Chondrocyte (in vitro differentiated cells): ENCODE data around the gene ARID1A. TPM values are rescaled to one million over a fixed set of nuclear protein-coding genes. Genes with fewer than 3 reads are reported as not detected.

ENCODE experiments used
- DNase-seq: peaks from one replicate; pipeline ENCODE4 v3.0.0; 2021; ENCODE audit warnings: mixed read lengths, low spot score
- H3K27ac Mint-ChIP-seq: one replicate; pipeline ENCODE4 v1.8.0; 2021; ENCODE audit warnings: mild to moderate bottlenecking, moderate library complexity, mixed read lengths; ENCODE audit not compliant: unreplicated experiment
- H3K27me3 Mint-ChIP-seq: 2 replicates; pipeline ENCODE4 v1.8.0; 2021; ENCODE audit warnings: low read depth, mixed read lengths
- H3K36me3 Mint-ChIP-seq: 2 replicates; pipeline ENCODE4 v1.8.0; 2021; ENCODE audit warnings: low read depth, mixed read lengths
- H3K4me1 Mint-ChIP-seq: 2 replicates; pipeline ENCODE4 v1.8.0; 2021; ENCODE audit warnings: low read depth, mild to moderate bottlenecking, mixed read lengths
- H3K4me3 Mint-ChIP-seq: one replicate; pipeline ENCODE4 v1.8.0; 2021; ENCODE audit warnings: mild to moderate bottlenecking, moderate library complexity, mixed read lengths; ENCODE audit not compliant: unreplicated experiment
- H3K9me3 Mint-ChIP-seq: 2 replicates; pipeline ENCODE4 v1.8.0; 2021; ENCODE audit warnings: low read depth, mixed read lengths
- total RNA-seq: library from RNA; stranded (reverse); gene quantifications from 3 replicates; pipeline ENCODE4 v1.2.1, GENCODE V29; 2021
- TF ChIP-seq, protein P1 (sequence below): fragments of 200-600 bp; sonication (generic); IDR thresholded peaks from 2 replicates; pipeline ENCODE4 v1.5.0; 2021; ENCODE audit warnings: antibody characterized with exemption, mild to moderate bottlenecking, moderate library complexity

ARID1A gene
- total RNA-seq, 1 donor from 2014 or later = 56.1 TPM

DNA sequence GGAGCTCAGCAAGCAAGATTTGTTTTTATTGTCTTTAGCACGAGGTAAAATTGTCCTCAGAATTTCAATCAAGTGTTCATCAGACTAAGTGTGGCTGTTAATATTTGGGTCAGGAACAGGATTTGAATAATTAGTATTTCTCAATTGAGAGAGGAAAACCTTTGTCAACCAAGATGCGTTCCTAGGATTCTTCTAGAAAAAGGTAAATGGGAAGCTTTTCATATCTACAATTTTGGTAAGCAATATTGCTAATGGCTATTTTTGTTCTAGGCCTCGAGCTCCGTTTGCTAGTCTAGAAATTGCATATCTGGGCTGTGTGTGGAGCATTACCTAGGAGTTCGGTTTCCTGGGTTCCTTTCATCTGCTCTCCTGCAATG, 87.8 kb downstream of the ARID1A start:
- TF ChIP-seq, protein P1, sequence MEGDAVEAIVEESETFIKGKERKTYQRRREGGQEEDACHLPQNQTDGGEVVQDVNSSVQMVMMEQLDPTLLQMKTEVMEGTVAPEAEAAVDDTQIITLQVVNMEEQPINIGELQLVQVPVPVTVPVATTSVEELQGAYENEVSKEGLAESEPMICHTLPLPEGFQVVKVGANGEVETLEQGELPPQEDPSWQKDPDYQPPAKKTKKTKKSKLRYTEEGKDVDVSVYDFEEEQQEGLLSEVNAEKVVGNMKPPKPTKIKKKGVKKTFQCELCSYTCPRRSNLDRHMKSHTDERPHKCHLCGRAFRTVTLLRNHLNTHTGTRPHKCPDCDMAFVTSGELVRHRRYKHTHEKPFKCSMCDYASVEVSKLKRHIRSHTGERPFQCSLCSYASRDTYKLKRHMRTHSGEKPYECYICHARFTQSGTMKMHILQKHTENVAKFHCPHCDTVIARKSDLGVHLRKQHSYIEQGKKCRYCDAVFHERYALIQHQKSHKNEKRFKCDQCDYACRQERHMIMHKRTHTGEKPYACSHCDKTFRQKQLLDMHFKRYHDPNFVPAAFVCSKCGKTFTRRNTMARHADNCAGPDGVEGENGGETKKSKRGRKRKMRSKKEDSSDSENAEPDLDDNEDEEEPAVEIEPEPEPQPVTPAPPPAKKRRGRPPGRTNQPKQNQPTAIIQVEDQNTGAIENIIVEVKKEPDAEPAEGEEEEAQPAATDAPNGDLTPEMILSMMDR = no peak
- Mint-ChIP-seq H3K27me3 (no peaks in the 10 kb centered on the region), H3K36me3 (peaks cover 26% of the 10 kb centered on the region), H3K4me3 (no peak overlapping the region), H3K27ac (no peak overlapping the region), H3K4me1 (peaks cover 62% of the 10 kb centered on the region), H3K9me3 (no peaks in the 10 kb centered on the region)
- DNase-seq = no peak

DNA sequence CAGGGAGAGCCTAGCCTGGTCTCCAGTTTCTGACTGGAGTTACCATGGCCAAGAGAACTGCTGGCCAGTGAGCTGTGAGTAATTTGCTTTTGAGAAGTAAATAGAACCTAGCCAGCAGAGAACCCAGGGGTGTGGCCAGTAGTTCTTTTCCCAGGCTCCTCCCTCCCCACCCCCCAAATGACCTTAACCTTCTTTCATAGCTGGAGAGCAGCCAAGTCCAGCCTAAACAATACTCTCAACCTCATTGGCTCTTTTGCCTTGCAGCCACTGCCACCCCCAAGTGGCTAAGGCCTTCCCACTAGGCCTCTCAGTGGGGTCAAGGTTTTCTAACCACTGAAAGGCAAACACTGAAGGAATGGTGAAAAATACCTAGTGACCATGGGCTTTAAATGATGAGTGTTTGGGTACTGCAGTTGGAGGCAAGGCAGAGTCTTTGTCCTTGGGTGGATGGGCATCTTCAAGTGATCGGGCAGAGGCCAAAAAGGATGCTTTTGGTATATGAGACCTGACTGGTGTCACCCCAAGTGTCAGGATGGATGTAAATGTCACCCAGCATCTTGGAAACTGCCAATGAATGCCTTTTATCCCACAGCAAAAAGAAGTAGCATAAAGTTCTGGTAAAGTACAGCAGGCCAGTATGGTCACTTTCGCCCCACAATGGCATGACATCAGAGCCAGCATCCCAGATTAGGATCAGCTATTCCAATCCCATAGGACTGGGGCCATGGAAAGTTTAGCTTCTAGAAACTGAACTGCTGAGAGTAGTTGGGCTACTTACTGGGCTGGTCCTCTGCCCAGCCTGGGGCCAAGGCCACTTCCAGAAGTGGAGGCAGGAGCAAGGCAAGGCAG, 88.4 kb downstream of the ARID1A start:
- H3K4me3 Mint-ChIP-seq = no peak overlapping the region
- DNase-seq = no peak
- H3K36me3 Mint-ChIP-seq = peaks cover 20% of the 10 kb centered on the region

DNA sequence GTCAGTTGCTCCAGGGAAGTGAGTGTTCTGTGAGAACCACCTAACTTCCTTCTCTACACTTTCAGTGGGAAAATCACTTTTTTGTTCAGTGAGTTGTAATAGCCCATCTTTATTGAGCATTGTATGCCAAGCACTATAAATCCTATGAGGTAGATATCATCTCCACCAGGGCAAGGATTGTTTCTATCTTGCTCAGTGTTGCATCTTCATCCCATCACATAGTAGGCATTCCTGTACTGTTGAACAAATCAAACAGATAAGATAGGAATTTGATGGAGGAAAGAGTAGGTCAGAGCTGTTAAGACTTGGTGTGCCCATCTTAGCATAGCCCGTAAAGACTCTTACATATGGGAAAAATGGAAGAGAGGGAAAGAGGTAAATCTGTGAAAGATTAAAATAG, 89.1 kb downstream of the ARID1A start:
- H3K27me3 Mint-ChIP-seq = no peaks in the 10 kb centered on the region
- DNase-seq = no peak
- peaks cover 71% of the 10 kb centered on the region for H3K4me1 Mint-ChIP-seq
- no peak overlapping the region for H3K4me3 Mint-ChIP-seq
- H3K27ac Mint-ChIP-seq = peak overlapping the region; percentile 85
- TF ChIP-seq, protein P1 = no peak
- H3K36me3 Mint-ChIP-seq = peaks cover 15% of the 10 kb centered on the region
- no peaks in the 10 kb centered on the region for H3K9me3 Mint-ChIP-seq

More for the DNA sequence above, 88.4 kb downstream of the ARID1A start:
- Mint-ChIP-seq H3K4me1 (peaks cover 68% of the 10 kb centered on the region), H3K27me3 (no peaks in the 10 kb centered on the region), H3K9me3 (no peaks in the 10 kb centered on the region), H3K27ac (peak overlapping the region; percentile 85)
- TF ChIP-seq, protein P1 = no peak

DNA sequence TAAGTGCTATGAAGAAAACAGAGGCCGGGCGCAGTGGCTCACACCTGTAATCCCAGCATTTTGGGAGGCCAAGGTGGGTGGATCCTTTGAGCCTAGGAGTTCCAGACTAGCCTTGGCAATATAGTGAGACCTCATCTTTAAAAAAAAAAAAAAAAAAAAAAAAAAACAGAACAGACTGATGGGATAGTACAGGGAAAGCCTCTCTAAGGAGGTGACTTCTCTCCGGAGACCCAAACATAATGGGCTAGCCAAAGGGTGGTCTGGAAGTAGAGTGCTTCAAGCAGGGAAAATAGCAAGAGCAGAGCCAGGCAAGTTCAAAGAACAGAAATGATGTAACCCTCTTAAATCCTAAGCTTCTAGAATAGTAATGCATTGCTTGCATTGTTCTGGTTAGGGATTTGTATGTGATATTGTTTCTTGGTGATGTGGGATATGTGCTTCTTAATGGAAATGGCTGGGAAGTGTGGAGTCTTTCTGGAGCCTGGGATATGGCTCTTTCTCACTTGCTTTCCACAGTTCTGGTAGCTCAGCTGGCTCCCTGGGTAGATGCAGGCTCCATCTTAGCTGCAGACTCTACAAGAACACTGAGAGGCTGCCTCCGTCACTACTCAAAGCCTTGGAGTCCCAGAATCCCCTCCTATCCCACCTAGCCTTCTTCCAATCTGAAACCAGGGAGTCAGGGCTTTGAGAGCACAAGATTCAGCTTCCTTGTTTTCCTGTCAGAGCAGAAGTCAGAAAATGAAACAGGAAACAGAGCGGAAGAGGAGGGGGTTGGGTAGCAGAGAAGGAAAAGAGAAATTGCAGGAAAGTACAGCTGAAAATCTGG, 90.0 kb downstream of the ARID1A start:
- Mint-ChIP-seq H3K27me3 (no peaks in the 10 kb centered on the region), H3K36me3 (peaks cover 13% of the 10 kb centered on the region), H3K9me3 (no peaks in the 10 kb centered on the region), H3K4me3 (no peak overlapping the region), H3K27ac (peak overlapping the region; percentile 100), H3K4me1 (peaks cover 73% of the 10 kb centered on the region)
- TF ChIP-seq, protein P1 = no peak
- DNase-seq = no peak
